Thyroid gland (tissue), 4 donors: Measurements from ENCODE around the gene PSMF1.

Experiments used
- POLR2A ChIP-seq, 2 donors: fragments of 450-650 bp; IDR thresholded peaks; one replicate each; pipeline ENCODE4 v1.6.1; 2017; ENCODE audit warnings: antibody characterized with exemption in 2 of 2, mild to moderate bottlenecking in 2 of 2, moderate library complexity in 1 of 2
- TF ChIP-seq, protein P1 (sequence below), 6 experiments: fragments of 200-600 bp in 3 of 6; fragments of 450-650 bp in 3 of 6; sonication (generic) in 3 of 6; IDR thresholded peaks; one replicate each; pipeline ENCODE4 v1.5.1; 2016 to 2019; ENCODE audit warnings: antibody characterized with exemption in 6 of 6, mild to moderate bottlenecking in 2 of 6, inconsistent platforms in 1 of 6, moderate library complexity in 1 of 6

DNA sequence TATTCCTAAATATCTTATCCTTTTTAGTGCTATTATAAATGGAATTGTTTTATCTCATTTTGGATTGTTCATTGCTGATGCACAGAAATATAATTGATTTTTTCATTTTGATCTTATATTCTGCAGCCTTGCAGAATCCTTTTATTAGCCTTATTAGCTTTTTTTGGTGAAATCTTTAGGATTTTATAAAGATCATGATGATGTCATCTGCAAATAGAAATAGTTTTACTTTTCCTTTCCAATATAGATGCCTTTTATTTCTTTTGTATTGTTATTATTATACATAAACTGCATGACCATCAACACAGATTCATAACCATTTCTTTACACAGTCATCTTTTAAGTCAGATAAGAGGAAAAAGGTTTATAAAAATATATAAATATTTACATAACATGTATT is 16.9 kb upstream of the PSMF1 start:
- TF ChIP-seq, protein P1, sequence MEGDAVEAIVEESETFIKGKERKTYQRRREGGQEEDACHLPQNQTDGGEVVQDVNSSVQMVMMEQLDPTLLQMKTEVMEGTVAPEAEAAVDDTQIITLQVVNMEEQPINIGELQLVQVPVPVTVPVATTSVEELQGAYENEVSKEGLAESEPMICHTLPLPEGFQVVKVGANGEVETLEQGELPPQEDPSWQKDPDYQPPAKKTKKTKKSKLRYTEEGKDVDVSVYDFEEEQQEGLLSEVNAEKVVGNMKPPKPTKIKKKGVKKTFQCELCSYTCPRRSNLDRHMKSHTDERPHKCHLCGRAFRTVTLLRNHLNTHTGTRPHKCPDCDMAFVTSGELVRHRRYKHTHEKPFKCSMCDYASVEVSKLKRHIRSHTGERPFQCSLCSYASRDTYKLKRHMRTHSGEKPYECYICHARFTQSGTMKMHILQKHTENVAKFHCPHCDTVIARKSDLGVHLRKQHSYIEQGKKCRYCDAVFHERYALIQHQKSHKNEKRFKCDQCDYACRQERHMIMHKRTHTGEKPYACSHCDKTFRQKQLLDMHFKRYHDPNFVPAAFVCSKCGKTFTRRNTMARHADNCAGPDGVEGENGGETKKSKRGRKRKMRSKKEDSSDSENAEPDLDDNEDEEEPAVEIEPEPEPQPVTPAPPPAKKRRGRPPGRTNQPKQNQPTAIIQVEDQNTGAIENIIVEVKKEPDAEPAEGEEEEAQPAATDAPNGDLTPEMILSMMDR (IDR thresholded peaks at IDR 0.05): no peak
- TF ChIP-seq POLR2A (IDR thresholded peaks at IDR 0.05): no peak
